Measurements from ENCODE around the gene SLC34A1. TPM values are rescaled to one million over a fixed set of nuclear protein-coding genes. Genes with fewer than 3 reads are reported as not detected.

SLC34A1 gene
- total and polyA plus RNA-seq, 2 experiments from 2014 or later, result not detected

- TF ChIP-seq ZNF462 (CRISPR knock-in tag; IDR thresholded peaks at IDR 0.05) (no peak), JUNB (IDR thresholded peaks at IDR 0.05; ENCODE audit: unreplicated experiment) (no peak), CREB1 (CRISPR knock-in tag; IDR thresholded peaks at IDR 0.05; ENCODE audit: low read depth) (no peak), EZH2phosphoT487 (IDR thresholded peaks at IDR 0.05; ENCODE audit: unreplicated experiment) (no peak), ZNF114 (CRISPR knock-in tag; IDR thresholded peaks at IDR 0.05) (no peak), REST (IDR thresholded peaks at IDR 0.05; ENCODE audit: unreplicated experiment) (no peak), ETS1 (IDR thresholded peaks at IDR 0.05) (no peak), ZNF331 (CRISPR knock-in tag; IDR thresholded peaks at IDR 0.05; ENCODE audit: low read depth) (no peak), NANOG (IDR thresholded peaks at IDR 0.05; ENCODE audit: borderline replicate concordance) (no peak), POLR2AphosphoS5 (IDR thresholded peaks at IDR 0.05; ENCODE audit: low read depth) (no peak)
Observed at GRCh38 chr5:177393206-177393765, 9.1 kb downstream of the SLC34A1 start (continued).

Measured in GM23338 (cell line).